ENCODE data around the gene GPX7.
A peak's percentile ranks its signal among the peaks of the same experiment; 100 is the strongest.

GPX7 gene

DNA sequence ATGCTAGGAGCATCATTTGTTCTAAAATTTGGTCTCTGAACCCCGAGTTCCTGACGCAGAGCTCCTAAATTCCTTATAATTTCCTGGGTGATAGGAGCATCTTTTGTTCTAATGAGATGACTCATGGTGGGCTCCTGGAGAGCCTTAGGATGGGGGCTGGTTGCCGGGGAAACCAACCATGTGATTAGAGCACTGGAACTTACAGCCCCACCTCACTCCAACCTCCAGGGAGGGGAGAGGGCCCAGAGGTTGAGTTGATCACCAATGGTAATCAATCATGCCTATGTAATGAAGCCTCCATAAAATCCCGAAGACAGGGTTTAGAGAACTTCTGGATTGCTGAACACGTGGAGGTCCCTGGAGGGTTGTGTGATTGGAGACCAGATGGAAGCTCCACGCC lies 38.5 kb downstream of the GPX7 start:
- peaks cover 45% of the 10 kb centered on the region for H3K79me2 ChIP-seq (ENCODE audit: insufficient read depth, low read length)
- peak overlapping the region; percentile 17 for H3K4me2 ChIP-seq (ENCODE audit: low read depth, low read length, poor library complexity, severe bottlenecking)
- H3F3A ChIP-seq (ENCODE audit: insufficient read depth), result peaks cover 20% of the 10 kb centered on the region
- peak overlapping the region; percentile 70 for H3K27ac ChIP-seq (ENCODE audit: low read depth, low read length)
- no peaks in the 10 kb centered on the region for H4K20me1 ChIP-seq (ENCODE audit: low read depth, low read length)
- H3K9me2 ChIP-seq (replicated peaks; ENCODE audit: insufficient read depth, low read length), result no peaks in the 10 kb centered on the region
- H2AFZ ChIP-seq (ENCODE audit: low read depth, low read length, severe bottlenecking), result no peak overlapping the region
- no peak for TF ChIP-seq EZH2phosphoT487 (conservative IDR thresholded peaks at IDR 0.05; ENCODE audit: low read length)
- TF ChIP-seq, protein P1, sequence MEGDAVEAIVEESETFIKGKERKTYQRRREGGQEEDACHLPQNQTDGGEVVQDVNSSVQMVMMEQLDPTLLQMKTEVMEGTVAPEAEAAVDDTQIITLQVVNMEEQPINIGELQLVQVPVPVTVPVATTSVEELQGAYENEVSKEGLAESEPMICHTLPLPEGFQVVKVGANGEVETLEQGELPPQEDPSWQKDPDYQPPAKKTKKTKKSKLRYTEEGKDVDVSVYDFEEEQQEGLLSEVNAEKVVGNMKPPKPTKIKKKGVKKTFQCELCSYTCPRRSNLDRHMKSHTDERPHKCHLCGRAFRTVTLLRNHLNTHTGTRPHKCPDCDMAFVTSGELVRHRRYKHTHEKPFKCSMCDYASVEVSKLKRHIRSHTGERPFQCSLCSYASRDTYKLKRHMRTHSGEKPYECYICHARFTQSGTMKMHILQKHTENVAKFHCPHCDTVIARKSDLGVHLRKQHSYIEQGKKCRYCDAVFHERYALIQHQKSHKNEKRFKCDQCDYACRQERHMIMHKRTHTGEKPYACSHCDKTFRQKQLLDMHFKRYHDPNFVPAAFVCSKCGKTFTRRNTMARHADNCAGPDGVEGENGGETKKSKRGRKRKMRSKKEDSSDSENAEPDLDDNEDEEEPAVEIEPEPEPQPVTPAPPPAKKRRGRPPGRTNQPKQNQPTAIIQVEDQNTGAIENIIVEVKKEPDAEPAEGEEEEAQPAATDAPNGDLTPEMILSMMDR (IDR thresholded peaks at IDR 0.05; ENCODE audit: insufficient read depth, low read length, poor library complexity, severe bottlenecking), result no peak
- H3K36me3 ChIP-seq (ENCODE audit: low read length), result peaks cover under 1% of the 10 kb centered on the region; the same call in 1 of the 2 replicates
- H3K9ac ChIP-seq (ENCODE audit: low read length), result 0 out of 2 replicates have a peak overlapping the region, but pooled peaks have one; percentile 10
- H3K27me3 ChIP-seq (ENCODE audit: low read length), result no peaks in the 10 kb centered on the region
- H3K4me3 ChIP-seq (ENCODE audit: insufficient read depth, low read length, poor library complexity, severe bottlenecking), result no peak overlapping the region
- no peaks in the 10 kb centered on the region for H3K9me3 ChIP-seq (ENCODE audit: insufficient read depth, low read length)

DNA sequence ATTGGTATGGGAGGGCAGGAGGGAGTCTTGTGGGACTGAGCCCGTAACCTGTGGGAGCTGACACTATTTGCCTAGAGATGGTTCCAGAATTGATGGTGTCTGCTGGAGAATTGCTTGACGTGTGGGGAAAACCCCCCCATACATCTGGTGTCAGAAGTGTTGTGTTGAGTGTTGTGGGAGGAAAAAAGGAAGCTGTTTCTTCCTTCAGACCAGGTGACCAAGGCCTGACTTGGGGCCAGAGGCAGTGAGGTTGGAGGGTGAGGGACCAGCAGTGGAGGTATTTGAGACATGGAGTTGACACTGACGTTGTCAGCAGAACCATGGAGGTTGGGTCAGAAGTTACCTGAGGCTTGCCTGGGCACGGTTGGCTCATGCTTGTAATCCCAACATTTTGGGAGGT lies 39.1 kb downstream of the GPX7 start:
- Histone ChIP-seq H3K9ac (ENCODE audit: low read length) (0 out of 2 replicates have a peak overlapping the region, but pooled peaks have one; percentile 10), H3K9me3 (ENCODE audit: insufficient read depth, low read length) (no peaks in the 10 kb centered on the region), H4K20me1 (ENCODE audit: low read depth, low read length) (no peaks in the 10 kb centered on the region), H3K27ac (ENCODE audit: low read depth, low read length) (peak overlapping the region; percentile 70), H3K36me3 (ENCODE audit: low read length) (peaks cover 5% of the 10 kb centered on the region; the same call in 1 of the 2 replicates), H2AFZ (ENCODE audit: low read depth, low read length, severe bottlenecking) (no peak overlapping the region), H3K4me3 (ENCODE audit: insufficient read depth, low read length, poor library complexity, severe bottlenecking) (no peak overlapping the region), H3K9me2 (replicated peaks; ENCODE audit: insufficient read depth, low read length) (no peaks in the 10 kb centered on the region), H3K79me2 (ENCODE audit: insufficient read depth, low read length) (peaks cover 45% of the 10 kb centered on the region), H3K4me2 (ENCODE audit: low read depth, low read length, poor library complexity, severe bottlenecking) (peak overlapping the region; percentile 17), H3F3A (ENCODE audit: insufficient read depth) (peaks cover 16% of the 10 kb centered on the region), H3K27me3 (ENCODE audit: low read length) (no peaks in the 10 kb centered on the region)
- TF ChIP-seq, protein P1 (IDR thresholded peaks at IDR 0.05; ENCODE audit: insufficient read depth, low read length, poor library complexity, severe bottlenecking), result no peak
- TF ChIP-seq EZH2phosphoT487 (conservative IDR thresholded peaks at IDR 0.05; ENCODE audit: low read length), result no peak

DNA sequence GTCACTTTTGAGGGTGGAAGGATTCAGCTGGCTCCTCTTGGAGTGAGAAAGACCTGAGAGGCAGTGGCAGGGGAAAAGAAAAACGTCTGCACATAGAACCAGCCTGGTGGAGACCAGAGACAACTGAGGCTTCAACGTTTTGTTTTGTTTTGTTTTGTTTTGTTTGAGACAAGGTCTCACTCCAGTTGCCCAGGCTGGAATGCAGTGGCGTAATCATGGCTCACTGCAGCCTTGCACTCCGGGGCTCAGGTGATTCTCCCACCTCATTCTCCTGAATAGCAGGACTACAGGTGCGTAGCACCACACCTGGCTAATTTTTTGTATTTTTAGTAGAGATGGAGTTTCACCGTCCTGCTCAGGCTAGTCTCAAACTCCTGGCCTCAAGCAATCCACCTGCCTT lies 43.1 kb downstream of the GPX7 start:
- Histone ChIP-seq H3K79me2 (ENCODE audit: insufficient read depth, low read length) (peaks cover 20% of the 10 kb centered on the region), H3K27me3 (ENCODE audit: low read length) (no peaks in the 10 kb centered on the region), H3K27ac (ENCODE audit: low read depth, low read length) (no peak overlapping the region), H3K4me2 (ENCODE audit: low read depth, low read length, poor library complexity, severe bottlenecking) (no peak overlapping the region), H3K9me3 (ENCODE audit: insufficient read depth, low read length) (no peaks in the 10 kb centered on the region), H4K20me1 (ENCODE audit: low read depth, low read length) (no peaks in the 10 kb centered on the region), H3K36me3 (ENCODE audit: low read length) (peaks cover 13% of the 10 kb centered on the region; the same call in 1 of the 2 replicates), H3K4me3 (ENCODE audit: insufficient read depth, low read length, poor library complexity, severe bottlenecking) (no peak overlapping the region), H3F3A (ENCODE audit: insufficient read depth) (no peaks in the 10 kb centered on the region; the same call in 1 of the 2 replicates), H2AFZ (ENCODE audit: low read depth, low read length, severe bottlenecking) (no peak overlapping the region), H3K9ac (ENCODE audit: low read length) (no peak overlapping the region), H3K9me2 (replicated peaks; ENCODE audit: insufficient read depth, low read length) (no peaks in the 10 kb centered on the region)
- TF ChIP-seq EZH2phosphoT487 (conservative IDR thresholded peaks at IDR 0.05; ENCODE audit: low read length), result no peak
- TF ChIP-seq, protein P1 (IDR thresholded peaks at IDR 0.05; ENCODE audit: insufficient read depth, low read length, poor library complexity, severe bottlenecking), result no peak

All from SU-DHL-6 (cell line).